Measurements from ENCODE around the gene DSCAM. TPM values are rescaled to one million over a fixed set of nuclear protein-coding genes. Genes with fewer than 3 reads are reported as not detected.

The DSCAM gene
- total RNA-seq, 4 donors from 2014 or later, result under 0.01 to 0.44 TPM; not detected in 2

DNA sequence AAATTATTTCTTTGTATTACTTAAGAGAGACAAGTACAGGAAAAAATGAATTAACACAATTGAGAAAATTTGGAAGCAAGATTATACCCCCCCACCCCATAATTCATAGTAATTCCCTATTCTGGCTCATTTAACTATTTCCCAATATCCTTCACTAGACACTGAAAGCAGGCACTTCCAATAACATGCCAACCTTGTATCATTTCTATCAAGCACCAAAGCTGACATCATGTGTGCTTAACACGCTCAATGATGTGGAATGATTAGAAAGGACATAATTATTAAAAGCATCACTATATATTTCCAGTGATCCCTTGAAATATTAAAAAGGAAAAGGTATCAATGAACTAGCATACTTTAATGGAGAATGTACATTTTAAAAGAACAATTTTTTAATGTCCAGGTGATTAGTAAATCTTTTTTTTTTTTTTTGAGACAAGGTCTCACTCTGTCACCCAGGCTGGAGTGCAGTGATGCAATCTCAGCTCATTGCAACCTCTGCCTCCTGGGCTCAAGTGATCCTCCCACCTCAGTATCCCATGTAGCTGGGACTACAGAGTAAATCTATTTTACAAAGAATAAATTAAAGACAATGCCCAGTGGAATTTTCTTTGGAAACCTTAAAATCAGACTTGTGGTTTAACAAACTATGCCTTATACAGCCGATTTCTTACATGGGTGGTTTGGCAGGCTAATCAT lies 443.9 kb downstream of the DSCAM start:
- Histone ChIP-seq H3K36me3 (no peaks in the 10 kb centered on the region), H3K27ac (no peak overlapping the region), H3K4me3 (no peak overlapping the region), H3K4me1 (no peaks in the 10 kb centered on the region), H3K9me3 (peaks cover 0 to 5% (median 0%) of the 10 kb centered on the region in 4 donors), H3K27me3 (no peaks in the 10 kb centered on the region)
- DNase-seq (ENCODE audit: low spot score in 2 of 2), result no peak
- 79 to 86% methylated on average over 2 of the region's 2 CpGs for WGBS, 2 donors
- no peak for TF ChIP-seq CTCF (IDR thresholded peaks at IDR 0.05)
- no peak for TF ChIP-seq POLR2A (IDR thresholded peaks at IDR 0.05)
- TF ChIP-seq EP300 (IDR thresholded peaks at IDR 0.05), result no peak

GRCh38 chr21:40395732-40396131 lies 451.2 kb downstream of the DSCAM start:
- 86 to 87% methylated on average over 7 of the region's 7 CpGs for WGBS, 2 donors
- no peak for TF ChIP-seq EP300 (IDR thresholded peaks at IDR 0.05)
- TF ChIP-seq POLR2A (IDR thresholded peaks at IDR 0.05), result no peak
- no peak for TF ChIP-seq CTCF (IDR thresholded peaks at IDR 0.05)
- Histone ChIP-seq H3K4me3 (no peak overlapping the region), H3K4me1 (no peaks in the 10 kb centered on the region), H3K27me3 (no peaks in the 10 kb centered on the region), H3K9me3 (peaks cover 0 to 2% (median 0%) of the 10 kb centered on the region in 4 donors), H3K27ac (no peak overlapping the region), H3K36me3 (no peaks in the 10 kb centered on the region)
- DNase-seq (ENCODE audit: low spot score in 2 of 2), result no peak

DNA sequence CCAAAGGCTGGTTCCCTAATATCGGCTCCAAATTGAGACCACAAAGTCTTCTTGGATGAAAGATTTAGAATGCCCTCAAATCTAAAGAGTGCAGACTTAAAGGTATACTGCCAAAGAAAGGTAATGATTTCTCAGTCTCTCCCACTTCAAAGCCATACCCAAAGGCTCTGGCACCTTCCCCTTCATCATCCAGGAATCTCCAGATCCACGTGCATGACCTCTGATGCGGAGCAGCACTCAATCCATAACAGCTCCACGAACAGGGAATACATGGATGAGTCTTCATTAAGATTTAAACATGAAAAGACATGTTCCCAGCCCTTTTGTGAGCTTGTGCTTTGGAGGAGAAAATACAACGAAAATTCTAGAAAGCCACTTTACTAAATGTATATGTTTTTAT lies 453.9 kb downstream of the DSCAM start:
- no peak overlapping the region for H3K27ac ChIP-seq
- WGBS, 2 donors, result 71 to 78% methylated on average over 5 of the region's 5 CpGs
- H3K27me3 ChIP-seq, result no peaks in the 10 kb centered on the region
- no peak for DNase-seq (ENCODE audit: low spot score in 2 of 2)
- TF ChIP-seq CTCF (IDR thresholded peaks at IDR 0.05) (no peak), POLR2A (IDR thresholded peaks at IDR 0.05) (no peak), EP300 (IDR thresholded peaks at IDR 0.05) (no peak)
- H3K4me3 ChIP-seq, result no peak overlapping the region
- no peaks in the 10 kb centered on the region for H3K4me1 ChIP-seq
- no peaks in the 10 kb centered on the region for H3K36me3 ChIP-seq
- H3K9me3 ChIP-seq, result no peaks in the 10 kb centered on the region

GRCh38 chr21:40388046-40388445 lies 458.9 kb downstream of the DSCAM start:
- H3K27me3 ChIP-seq, result no peaks in the 10 kb centered on the region
- WGBS, 2 donors, result 72 to 80% methylated on average over 6 of the region's 6 CpGs
- H3K27ac ChIP-seq, result no peak overlapping the region
- no peaks in the 10 kb centered on the region for H3K9me3 ChIP-seq
- no peak for DNase-seq (ENCODE audit: low spot score in 2 of 2)
- no peak for TF ChIP-seq CTCF (IDR thresholded peaks at IDR 0.05)
- no peak for TF ChIP-seq EP300 (IDR thresholded peaks at IDR 0.05)
- TF ChIP-seq POLR2A (IDR thresholded peaks at IDR 0.05), result no peak
- no peaks in the 10 kb centered on the region for H3K36me3 ChIP-seq
- H3K4me3 ChIP-seq, result no peak overlapping the region
- peaks cover 0 to 3% (median 0%) of the 10 kb centered on the region in 4 donors for H3K4me1 ChIP-seq

DNA sequence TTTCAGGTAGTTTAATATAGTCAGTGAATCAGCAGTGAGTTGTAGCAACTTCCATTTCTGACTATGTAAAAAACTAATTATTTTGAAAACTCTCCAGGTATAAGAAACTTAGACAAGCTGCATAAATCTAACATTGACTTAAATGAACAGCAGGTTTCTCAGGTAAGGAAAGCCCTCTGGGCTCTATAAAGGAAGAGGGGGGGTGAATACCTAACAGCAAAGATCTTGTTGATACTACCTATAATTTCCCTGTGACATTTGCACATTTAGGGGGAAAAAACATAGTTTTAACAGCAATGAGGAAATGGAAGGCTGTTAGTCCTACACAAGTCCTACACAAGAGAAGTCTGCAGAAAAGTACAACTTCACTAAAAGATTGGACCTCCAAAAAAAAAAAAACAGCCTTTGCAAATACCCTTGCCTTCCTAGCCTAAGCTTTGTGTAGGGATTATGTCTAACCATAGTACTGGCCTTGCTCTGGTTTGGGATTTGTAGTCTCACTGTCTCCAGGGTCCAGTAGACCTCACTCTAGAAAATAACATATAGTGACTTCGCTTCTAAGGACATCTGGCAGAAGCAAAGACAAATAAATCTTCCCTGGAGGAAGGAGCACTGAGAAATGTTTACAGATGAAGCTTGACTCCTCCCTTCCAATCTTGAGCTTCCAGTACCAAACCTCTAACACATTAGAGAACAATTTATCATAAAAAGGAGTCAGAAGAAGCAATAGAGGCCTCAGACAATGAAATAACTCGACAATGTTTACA lies 459.8 kb downstream of the DSCAM start:
- Histone ChIP-seq H3K36me3 (no peaks in the 10 kb centered on the region), H3K27me3 (no peaks in the 10 kb centered on the region), H3K9me3 (no peaks in the 10 kb centered on the region), H3K4me1 (peaks cover 0 to 3% (median 0%) of the 10 kb centered on the region in 4 donors), H3K4me3 (no peak overlapping the region), H3K27ac (no peak overlapping the region)
- no peak for TF ChIP-seq POLR2A (IDR thresholded peaks at IDR 0.05)
- no peak for TF ChIP-seq CTCF (IDR thresholded peaks at IDR 0.05)
- TF ChIP-seq EP300 (IDR thresholded peaks at IDR 0.05), result no peak
- WGBS, 2 donors, result 63 to 68% methylated on average over 2 of the region's 2 CpGs
- no peak for DNase-seq (ENCODE audit: low spot score in 2 of 2)
